GM13976 (cell line): ENCODE results near the gene MACC1.
A peak's percentile ranks its signal among the peaks of the same experiment; 100 is the strongest.

Experiments
- DNase-seq: peaks from one replicate; pipeline ENCODE4 v3.0.0; 2012; ENCODE audit warnings: low spot score
- in situ Hi-C: fragments of 300-500 bp; cut with MboI; formaldehyde crosslinking; loops from one replicate; pipeline ENCODE4 v1.12.0; 2022; ENCODE audit warnings: low sequenced_read_pairs, mixed read lengths, inconsistent platforms; ENCODE audit not compliant: unreplicated experiment
- TF ChIP-seq, protein P1 (sequence below): IDR thresholded peaks from 2 replicates; pipeline ENCODE4 v1.5.1; 2012; ENCODE audit warnings: borderline replicate concordance, mild to moderate bottlenecking; ENCODE audit not compliant: insufficient read depth; ENCODE audit errors: extremely low read depth, missing control alignments, control extremely low read depth

Gene MACC1

DNA sequence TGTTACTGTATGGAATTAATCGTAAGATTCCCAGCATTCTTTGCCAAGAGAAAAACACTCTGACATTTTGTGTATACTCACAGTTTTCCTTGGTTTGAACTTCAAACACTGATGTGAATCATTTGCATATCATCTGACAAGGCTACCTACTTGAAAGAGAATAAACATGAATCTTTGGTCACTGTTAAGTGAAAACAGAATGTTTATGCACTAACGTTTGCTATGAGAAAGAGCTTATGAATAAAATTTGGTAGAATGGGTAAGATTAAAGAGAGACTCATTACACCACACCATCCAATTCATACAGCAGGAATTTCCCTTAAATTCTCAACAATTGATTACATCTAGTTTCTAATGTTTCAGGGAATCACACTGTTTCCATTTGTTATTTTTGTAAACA lies 46.6 kb downstream of the MACC1 start:
- TF ChIP-seq, protein P1, sequence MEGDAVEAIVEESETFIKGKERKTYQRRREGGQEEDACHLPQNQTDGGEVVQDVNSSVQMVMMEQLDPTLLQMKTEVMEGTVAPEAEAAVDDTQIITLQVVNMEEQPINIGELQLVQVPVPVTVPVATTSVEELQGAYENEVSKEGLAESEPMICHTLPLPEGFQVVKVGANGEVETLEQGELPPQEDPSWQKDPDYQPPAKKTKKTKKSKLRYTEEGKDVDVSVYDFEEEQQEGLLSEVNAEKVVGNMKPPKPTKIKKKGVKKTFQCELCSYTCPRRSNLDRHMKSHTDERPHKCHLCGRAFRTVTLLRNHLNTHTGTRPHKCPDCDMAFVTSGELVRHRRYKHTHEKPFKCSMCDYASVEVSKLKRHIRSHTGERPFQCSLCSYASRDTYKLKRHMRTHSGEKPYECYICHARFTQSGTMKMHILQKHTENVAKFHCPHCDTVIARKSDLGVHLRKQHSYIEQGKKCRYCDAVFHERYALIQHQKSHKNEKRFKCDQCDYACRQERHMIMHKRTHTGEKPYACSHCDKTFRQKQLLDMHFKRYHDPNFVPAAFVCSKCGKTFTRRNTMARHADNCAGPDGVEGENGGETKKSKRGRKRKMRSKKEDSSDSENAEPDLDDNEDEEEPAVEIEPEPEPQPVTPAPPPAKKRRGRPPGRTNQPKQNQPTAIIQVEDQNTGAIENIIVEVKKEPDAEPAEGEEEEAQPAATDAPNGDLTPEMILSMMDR = no peak
- in situ Hi-C loops = loop anchor here (25.0 kb wide), 2 partner anchors 408 to 417 kb away; partner anchors contain the start of gene TMEM196
- DNase-seq = no peak

DNA sequence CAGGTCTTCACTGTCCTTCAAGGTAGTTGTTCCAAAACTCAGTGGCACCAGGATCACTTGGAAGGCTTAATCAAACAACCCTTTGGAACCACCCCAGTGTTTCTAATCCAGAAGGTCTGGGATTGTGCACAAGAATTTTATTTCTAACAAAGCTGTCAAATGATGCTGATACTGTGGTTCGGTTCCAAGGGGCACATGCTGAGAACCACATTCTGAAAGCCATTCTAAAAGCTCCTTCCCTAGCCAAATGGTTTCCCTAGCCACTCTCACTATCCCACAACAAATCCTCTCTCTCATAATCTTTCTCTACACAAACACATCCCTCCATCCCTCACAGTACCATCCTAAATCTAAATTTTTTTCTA lies 52.1 kb downstream of the MACC1 start:
- DNase-seq = no peak
- TF ChIP-seq, protein P1 = no peak
- in situ Hi-C loops = loop anchor here (25.0 kb wide), 2 partner anchors 403 to 422 kb away; partner anchors contain the start of gene TMEM196

DNA sequence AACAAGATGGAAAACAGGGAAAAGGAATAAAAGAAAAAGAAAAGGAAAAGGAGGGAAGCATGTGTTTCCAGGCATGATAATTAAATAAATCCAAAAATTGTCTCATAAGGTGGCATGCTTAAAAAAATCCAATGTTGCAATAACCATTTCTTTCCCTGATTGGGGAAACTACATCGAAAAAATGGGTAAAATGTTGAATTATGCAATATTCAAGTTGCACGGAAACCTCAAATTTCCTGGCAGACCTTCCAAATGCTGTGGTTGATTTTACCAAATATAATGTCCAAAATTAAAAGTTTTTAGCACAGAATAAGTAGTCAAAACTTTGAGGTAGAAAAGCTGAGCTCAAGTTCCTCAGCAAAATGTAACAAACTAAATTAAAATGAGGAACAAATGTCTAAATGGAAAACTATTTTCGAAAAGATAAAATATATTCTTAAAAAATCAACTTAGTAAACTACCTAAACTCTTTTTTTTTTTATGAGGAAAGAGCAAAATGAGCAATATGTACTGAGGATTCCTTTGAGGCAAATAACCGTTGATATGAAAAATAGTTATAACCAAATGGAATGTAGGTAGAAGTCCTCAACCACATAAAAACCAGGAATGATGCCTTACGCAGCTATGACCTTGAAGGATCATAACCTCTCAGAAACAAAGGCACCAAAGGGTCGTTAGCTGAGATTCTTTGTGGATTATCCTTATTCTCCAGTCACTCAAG lies 52.6 kb downstream of the MACC1 start:
- TF ChIP-seq, protein P1 = no peak
- in situ Hi-C loops = loop anchor here (25.0 kb wide), 2 partner anchors 402 to 423 kb away; partner anchors contain the start of gene TMEM196
- no peak for DNase-seq

DNA sequence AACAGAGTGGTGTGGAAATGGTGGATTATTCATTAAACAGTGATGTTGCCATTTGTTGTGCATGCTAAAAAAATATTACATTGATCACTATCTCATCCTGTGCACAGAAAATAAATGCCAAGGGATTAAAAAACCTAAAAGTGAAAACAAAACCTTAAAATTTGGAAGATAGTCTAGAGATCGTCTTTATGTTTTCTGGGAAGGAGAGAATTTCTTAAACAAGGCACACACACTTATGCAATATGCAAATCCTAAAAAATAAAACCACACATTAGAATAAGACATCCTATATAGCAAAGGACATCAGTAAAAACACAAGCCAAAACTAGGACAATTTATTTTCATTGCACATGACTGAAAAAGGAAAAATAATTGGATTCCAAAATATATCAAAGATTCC lies 54.5 kb downstream of the MACC1 start:
- no peak for DNase-seq
- in situ Hi-C loops = loop anchor here (25.0 kb wide), 2 partner anchors 400 to 425 kb away; partner anchors contain the start of gene TMEM196
- TF ChIP-seq, protein P1 = no peak

DNA sequence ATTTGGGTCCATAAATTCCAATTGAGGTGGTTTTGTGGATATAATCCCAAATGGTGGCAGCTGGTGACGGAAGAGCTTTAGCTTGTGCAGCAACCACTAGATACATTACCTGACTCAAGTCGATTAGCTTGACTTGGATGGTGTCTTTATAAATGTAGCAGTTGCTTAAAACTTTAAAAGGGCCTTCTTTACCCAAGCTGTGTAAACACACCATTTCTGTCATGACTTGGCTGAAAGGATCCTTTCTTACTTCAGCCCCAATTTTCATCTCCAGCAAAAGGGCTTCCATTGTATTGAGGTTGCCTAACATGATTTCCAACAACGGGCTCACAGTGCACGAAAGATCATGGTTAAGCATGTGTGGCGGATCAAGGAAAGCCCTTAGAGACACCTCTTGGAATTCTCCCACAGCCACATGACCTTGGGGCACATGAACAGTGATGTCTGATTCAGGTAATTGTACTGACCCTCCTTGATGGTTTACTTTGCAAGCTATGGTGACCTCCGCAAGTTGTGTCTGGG lies 57.9 kb downstream of the MACC1 start:
- TF ChIP-seq, protein P1 = no peak
- no peak for DNase-seq
- in situ Hi-C loops = loop anchor here (25.0 kb wide), 2 partner anchors 397 to 428 kb away; partner anchors contain the start of gene TMEM196

DNA sequence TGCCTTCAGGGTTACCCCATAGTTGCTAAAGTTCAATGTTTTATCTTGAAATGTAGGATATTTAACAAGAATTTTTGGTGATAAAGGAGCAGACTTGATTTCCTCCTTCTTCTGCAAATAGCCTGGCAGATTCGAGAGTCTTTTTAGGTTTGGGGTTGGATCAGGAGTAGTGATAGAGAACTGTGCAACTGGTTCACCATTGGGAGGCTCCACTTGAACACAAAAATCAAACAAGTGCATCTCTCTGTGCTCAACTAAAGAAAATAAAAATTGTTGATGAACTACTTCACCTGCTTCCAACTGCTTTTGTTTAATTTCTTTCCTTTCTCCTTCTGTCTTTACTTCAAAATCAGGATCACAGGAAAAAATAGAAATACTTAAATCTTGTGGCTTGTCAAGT lies 58.5 kb downstream of the MACC1 start:
- no peak for DNase-seq
- TF ChIP-seq, protein P1 = peak; percentile 46
- in situ Hi-C loops = loop anchor here (25.0 kb wide), 2 partner anchors 396 to 429 kb away; partner anchors contain the start of gene TMEM196

DNA sequence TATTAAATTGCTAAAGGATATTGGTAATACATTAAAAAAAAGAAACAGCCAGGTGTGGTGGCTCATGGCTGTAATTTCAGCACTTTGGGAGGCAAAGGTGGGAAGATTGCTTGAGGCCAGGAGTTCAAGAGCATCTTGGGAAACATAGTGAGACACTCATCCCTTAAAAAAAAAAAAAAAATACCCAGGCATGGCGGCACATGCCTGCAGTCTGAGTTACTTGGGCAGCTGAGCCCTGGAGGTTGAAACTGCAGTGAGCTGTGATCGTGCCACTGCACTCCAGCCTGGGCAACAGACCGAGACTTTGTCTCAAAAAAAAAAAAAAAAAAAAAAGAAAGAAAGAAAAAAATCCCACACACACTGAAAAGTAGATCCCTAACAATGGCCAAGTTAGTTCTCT lies 59.7 kb downstream of the MACC1 start:
- in situ Hi-C loops = loop anchor here (25.0 kb wide), 2 partner anchors 395 to 430 kb away; partner anchors contain the start of gene TMEM196
- DNase-seq = no peak
- TF ChIP-seq, protein P1 = no peak
